Measurements from ENCODE around the gene SNX14.
"Not testable (repeated sequence)": the region's sequence is repeated elsewhere in the genome, so short reads cannot be mapped to it uniquely, and the experiment has no call there.

SNX14 gene, protein sequence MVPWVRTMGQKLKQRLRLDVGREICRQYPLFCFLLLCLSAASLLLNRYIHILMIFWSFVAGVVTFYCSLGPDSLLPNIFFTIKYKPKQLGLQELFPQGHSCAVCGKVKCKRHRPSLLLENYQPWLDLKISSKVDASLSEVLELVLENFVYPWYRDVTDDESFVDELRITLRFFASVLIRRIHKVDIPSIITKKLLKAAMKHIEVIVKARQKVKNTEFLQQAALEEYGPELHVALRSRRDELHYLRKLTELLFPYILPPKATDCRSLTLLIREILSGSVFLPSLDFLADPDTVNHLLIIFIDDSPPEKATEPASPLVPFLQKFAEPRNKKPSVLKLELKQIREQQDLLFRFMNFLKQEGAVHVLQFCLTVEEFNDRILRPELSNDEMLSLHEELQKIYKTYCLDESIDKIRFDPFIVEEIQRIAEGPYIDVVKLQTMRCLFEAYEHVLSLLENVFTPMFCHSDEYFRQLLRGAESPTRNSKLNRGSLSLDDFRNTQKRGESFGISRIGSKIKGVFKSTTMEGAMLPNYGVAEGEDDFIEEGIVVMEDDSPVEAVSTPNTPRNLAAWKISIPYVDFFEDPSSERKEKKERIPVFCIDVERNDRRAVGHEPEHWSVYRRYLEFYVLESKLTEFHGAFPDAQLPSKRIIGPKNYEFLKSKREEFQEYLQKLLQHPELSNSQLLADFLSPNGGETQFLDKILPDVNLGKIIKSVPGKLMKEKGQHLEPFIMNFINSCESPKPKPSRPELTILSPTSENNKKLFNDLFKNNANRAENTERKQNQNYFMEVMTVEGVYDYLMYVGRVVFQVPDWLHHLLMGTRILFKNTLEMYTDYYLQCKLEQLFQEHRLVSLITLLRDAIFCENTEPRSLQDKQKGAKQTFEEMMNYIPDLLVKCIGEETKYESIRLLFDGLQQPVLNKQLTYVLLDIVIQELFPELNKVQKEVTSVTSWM

GRCh38 chr6:85593438-85594196 lies at the start of gene SNX14:
Gene SNX14 (minus strand): TSS chr6:85593858. CDS start chr6:85593718, 140 bp downstream.
- peak; percentile 84 for DNase-seq

- DNase-seq = peak; percentile 90
These were observed 49.3 kb upstream of the SNX14 start, which contains the start of gene SYNCRIP for GRCh38 chr6:85642774-85643536. Gene SYNCRIP (minus strand): TSS chr6:85642886. CDS start chr6:85641439, 1,447 bp downstream.

- peak; percentile 52 for DNase-seq
These were observed 48.5 kb upstream of the SNX14 start for GRCh38 chr6:85641897-85642773.

DNA sequence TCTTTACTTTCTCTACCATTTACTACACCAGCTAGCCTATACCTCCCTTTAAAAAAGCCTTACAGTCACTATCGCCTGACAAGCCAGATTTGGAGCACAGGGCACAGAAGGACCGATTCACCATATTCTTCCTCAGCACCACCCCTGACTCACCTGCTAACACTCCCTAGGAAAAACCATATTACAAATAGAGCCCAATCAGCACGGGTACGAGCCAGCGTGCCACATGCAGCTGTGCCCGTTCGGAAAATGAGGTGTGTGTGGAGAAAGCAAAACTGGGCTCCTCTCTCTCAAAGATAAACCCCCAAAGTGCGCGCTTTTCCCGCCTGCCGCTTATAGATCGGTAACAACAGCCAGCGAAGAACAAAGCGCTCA lies 47.9 kb upstream of the SNX14 start:
- no peak for DNase-seq

DNA sequence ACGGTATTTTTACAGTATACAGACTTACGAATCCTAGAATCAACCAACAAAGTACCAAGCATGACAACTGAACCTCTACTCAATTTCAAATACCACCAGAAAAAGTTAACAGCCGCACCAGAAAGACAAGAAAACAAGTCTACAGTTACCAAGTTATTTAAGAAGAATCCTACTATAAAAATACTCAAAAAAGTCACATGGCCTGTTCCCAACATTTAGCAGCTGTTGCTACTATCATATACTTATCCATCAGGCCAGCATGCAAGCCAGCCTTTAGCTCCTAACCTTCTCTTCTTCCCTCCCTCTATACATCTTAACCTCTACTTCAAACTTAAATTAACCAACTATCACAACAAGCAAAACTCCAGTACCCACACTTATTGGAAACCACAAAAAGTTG lies 47.2 kb upstream of the SNX14 start:
- no peak for DNase-seq

GRCh38 chr6:85637579-85637978 lies 43.9 kb upstream of the SNX14 start:
- no peak for DNase-seq

GRCh38 chr6:85632164-85632942 lies 38.7 kb upstream of the SNX14 start:
- DNase-seq = no peak

GRCh38 chr6:85631117-85631516 lies 37.5 kb upstream of the SNX14 start:
- not testable (repeated sequence) for DNase-seq

GRCh38 chr6:85628353-85628752 lies 34.7 kb upstream of the SNX14 start:
- DNase-seq = no peak

DNA sequence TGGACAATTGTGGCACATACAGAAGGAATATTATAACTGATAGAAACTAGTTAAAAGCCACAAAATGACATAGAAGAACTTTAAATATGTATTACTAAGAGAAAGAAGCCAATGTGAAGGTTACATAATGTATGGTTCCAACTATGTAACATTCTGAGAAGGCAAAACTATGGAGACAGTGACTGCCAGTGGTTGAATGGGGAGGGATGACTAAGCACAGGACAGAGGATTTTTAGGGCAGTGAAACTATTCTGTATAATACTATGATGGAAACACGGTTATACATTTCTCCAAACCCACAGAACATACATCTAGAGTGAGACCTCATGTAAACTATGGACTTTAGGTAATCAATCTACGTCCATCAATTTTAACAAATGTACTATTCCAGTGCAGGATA lies 26.6 kb upstream of the SNX14 start:
- DNase-seq = no peak

DNA sequence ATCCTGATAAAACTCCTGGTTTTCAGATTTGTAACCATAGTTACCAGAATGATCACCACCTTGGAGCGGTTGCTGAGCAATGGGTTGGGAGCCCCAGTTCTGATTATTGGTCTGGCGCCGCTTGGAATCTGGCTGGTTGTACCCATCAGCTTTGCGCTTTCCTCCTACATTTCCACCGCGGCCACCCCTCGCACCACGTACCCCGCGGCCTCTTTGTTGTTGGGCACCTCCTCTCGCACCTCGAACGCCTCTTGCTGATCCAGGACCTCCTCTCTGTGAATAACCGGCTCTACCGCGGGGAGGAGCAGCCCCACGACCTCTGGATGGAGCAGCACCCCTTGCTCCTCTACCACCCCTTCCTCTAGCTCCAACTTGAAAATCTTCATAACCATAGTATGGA lies 21.1 kb upstream of the SNX14 start:
- DNase-seq = no peak

DNA sequence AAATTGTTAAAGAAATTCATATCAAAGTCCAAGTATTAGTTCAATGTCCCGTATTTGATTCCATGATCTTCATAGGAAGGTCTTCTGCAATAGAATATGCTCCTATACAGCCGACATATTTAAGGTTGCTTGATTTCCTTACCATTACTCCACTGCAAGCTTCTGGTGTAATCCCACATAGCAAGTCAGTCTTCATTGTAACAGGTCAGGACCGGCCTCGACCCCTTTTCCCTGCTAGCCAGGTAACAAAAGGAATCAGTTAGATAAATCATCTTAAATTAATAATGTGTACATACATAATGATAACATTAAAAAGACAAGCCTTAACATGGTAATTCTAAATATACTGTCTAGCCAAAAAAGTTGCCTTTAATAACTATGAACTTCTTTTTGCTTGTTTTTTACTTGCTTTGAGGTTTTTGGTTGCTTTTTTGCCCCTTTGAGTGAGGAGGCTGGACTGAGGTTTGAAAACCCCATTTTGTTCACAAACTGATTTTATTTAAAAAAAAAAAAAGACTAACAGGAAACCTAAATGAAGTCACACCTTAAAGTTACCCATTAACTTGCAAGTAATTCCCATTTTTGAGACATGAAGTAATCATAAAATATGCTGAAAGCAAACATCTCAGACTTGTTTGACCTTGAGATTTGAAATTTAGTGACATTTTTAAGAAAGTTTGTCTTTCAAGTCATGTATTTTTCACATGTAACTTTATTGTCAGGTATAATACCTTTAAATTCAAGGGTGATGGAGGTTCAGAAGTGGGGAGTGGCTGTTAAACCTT lies 19.2 kb upstream of the SNX14 start:
- DNase-seq = no peak

- no peak for DNase-seq
These were observed 16.7 kb upstream of the SNX14 start for GRCh38 chr6:85610182-85610895.

- no peak for DNase-seq
These were observed 8.4 kb upstream of the SNX14 start for GRCh38 chr6:85602100-85602499.

- DNase-seq = no peak
These were observed 7.2 kb upstream of the SNX14 start for GRCh38 chr6:85600713-85601313.

GRCh38 chr6:85594197-85594930 lies 706 bp upstream of the SNX14 start:
- peak; percentile 67 for DNase-seq

DNA sequence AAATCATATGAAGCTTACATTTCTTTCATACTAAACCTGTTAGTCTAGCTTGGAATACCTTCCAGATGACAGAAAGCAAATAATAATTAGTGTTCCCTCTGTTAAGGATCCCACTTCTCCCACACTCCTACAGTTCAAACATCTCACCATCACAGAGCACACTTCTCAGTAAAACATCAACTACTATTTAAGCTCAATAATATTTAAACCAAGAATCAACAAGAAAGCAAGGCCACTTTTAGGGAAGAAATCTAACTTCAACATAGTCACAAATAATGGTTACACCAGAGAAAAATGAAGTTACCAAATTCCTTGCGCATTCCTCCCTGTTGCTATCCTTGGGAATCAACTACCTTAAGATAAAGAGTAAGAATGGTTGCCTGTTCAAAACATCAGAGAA lies 1.6 kb downstream of the SNX14 start:
- DNase-seq = no peak

GRCh38 chr6:85591207-85591606 lies 2.5 kb downstream of the SNX14 start:
- no peak for DNase-seq
